ENCODE results near the gene SPPL2B.

Gene SPPL2B

GRCh38 chr19:2302319-2303210, 25.9 kb upstream of the SPPL2B start:
- no peak for DNase-seq

- DNase-seq = no peak
Measured at GRCh38 chr19:2303211-2303798, 25.2 kb upstream of the SPPL2B start.

- DNase-seq = no peak
Measured at GRCh38 chr19:2305452-2306280, 22.8 kb upstream of the SPPL2B start.

- DNase-seq = no peak
Measured at GRCh38 chr19:2306281-2306806, 22.1 kb upstream of the SPPL2B start.

GRCh38 chr19:2306971-2307370, 21.5 kb upstream of the SPPL2B start:
- DNase-seq = no peak

- no peak for DNase-seq
Measured at GRCh38 chr19:2307518-2308012, 20.9 kb upstream of the SPPL2B start.

GRCh38 chr19:2308114-2308556, 20.3 kb upstream of the SPPL2B start, which contains the start of gene LINGO3:
TSS of gene LINGO3 (minus strand) at chr19:2308154. CDS start at chr19:2291776, 16,378 bp downstream.
- DNase-seq = no peak

- no peak for DNase-seq
Measured at GRCh38 chr19:2309734-2310362, 18.6 kb upstream of the SPPL2B start.

GRCh38 chr19:2311093-2311492, 17.4 kb upstream of the SPPL2B start:
- DNase-seq = no peak

- DNase-seq = no peak
Measured at GRCh38 chr19:2312820-2313501, 15.5 kb upstream of the SPPL2B start.

GRCh38 chr19:2315121-2315817, 13.2 kb upstream of the SPPL2B start:
- DNase-seq = no peak

GRCh38 chr19:2315818-2316353, 12.6 kb upstream of the SPPL2B start:
- peak; percentile 39 for DNase-seq

- no peak for DNase-seq
Measured at GRCh38 chr19:2317300-2317699, 11.2 kb upstream of the SPPL2B start.

GRCh38 chr19:2317756-2318155, 10.7 kb upstream of the SPPL2B start:
- no peak for DNase-seq

- DNase-seq = no peak
Measured at GRCh38 chr19:2318923-2319322, 9.6 kb upstream of the SPPL2B start.

GRCh38 chr19:2319551-2319950, 8.9 kb upstream of the SPPL2B start:
- DNase-seq = no peak

- DNase-seq = no peak
Measured at GRCh38 chr19:2320049-2320448, 8.4 kb upstream of the SPPL2B start.

- DNase-seq = no peak
Measured at GRCh38 chr19:2320939-2321338, 7.5 kb upstream of the SPPL2B start.

- DNase-seq = no peak
Measured at GRCh38 chr19:2321565-2322283, 6.8 kb upstream of the SPPL2B start.

GRCh38 chr19:2323707-2324106, 4.8 kb upstream of the SPPL2B start:
- no peak for DNase-seq
